LNCaP clone FGC (cell line): ENCODE data around the gene SLC25A34.

ENCODE experiments used
- DNase-seq: peaks from one replicate; pipeline ENCODE4 v3.0.0-alpha.2; 2011; ENCODE audit warnings: low read depth
- H3K4me3 ChIP-seq: 2 replicates; pipeline ENCODE4 v1.5.1; 2011; ENCODE audit warnings: mild to moderate bottlenecking, low read depth, low read length, control low read depth
- TF ChIP-seq, protein P1 (sequence below): IDR thresholded peaks from 2 replicates; pipeline ENCODE4 v1.5.1; 2012; ENCODE audit warnings: mild to moderate bottlenecking; ENCODE audit not compliant: control insufficient read depth, insufficient read depth; ENCODE audit errors: extremely low read depth

The SLC25A34 gene

DNA sequence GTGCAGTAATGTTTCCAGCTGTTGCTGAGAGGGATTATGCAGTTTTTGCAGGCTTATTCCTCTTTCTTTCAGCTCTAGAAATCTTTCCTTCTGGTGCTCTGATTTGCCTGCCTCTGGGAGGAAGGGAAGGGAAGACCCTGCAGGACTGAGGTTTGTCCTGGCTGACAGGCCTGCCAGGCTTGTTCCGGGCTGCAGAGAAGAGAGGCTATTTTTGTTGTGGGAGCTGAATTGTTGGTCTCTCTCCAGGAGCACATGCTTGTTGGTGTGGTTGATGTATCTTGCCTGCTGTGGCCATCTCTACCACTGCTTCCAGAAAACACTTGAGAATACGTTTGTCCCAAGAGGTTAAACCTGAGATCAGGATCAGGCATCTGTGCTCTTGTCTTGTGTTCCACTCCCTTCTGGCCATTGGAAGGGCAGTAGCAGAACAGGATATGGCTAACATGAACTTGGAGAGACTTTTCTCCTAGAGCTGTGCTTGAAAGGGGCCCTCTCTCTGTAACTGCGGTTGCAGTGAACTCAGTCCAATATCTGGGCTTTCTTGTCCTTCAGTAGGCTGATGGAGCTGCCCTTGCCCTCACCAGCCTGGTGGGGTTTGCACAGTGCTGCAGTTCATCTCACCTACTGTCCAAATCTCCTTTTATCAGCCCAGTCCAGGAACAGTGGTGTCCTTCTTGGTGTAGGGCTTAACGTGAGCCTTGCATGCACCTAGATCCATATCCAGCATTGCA is 21.5 kb upstream of the SLC25A34 start:
- no peak for DNase-seq
- H3K4me3 ChIP-seq: no peak overlapping the region
- TF ChIP-seq, protein P1, sequence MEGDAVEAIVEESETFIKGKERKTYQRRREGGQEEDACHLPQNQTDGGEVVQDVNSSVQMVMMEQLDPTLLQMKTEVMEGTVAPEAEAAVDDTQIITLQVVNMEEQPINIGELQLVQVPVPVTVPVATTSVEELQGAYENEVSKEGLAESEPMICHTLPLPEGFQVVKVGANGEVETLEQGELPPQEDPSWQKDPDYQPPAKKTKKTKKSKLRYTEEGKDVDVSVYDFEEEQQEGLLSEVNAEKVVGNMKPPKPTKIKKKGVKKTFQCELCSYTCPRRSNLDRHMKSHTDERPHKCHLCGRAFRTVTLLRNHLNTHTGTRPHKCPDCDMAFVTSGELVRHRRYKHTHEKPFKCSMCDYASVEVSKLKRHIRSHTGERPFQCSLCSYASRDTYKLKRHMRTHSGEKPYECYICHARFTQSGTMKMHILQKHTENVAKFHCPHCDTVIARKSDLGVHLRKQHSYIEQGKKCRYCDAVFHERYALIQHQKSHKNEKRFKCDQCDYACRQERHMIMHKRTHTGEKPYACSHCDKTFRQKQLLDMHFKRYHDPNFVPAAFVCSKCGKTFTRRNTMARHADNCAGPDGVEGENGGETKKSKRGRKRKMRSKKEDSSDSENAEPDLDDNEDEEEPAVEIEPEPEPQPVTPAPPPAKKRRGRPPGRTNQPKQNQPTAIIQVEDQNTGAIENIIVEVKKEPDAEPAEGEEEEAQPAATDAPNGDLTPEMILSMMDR: no peak

DNA sequence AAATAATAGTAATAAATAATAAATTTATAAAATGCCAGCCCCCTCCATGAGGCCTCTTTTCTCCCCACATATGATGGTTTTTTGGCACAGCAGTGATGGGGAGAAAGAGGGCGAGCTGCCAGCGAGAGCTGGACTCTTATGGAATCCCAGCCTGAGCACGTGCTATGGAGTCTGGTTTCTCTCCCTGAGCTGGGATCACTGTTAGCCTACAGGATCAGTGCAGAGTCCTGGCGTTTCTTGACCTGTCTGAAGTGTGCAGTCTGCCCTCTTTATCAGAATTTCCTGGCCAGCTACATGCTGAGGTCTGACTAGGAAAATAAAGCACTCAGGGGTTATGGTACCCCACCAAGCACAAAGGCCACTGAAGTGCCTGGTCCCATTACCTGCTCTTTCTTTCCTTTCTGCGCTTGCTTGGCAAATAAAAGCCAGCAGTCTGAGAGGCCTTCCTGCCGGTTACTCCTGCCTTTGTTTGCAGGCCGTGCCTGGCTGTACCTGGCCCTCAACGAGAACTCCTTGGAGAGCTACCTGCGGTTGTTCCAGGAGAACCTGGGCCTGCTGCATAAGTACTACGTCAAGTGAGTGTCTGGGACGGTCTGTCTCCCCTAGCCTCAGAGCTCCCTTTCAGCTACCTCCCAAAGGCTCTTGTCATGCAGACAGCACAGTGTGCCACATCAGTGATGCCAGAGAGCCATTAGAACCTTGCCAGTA is 18.5 kb upstream of the SLC25A34 start:
- no peak overlapping the region for H3K4me3 ChIP-seq
- TF ChIP-seq, protein P1: no peak
- DNase-seq: no peak

DNA sequence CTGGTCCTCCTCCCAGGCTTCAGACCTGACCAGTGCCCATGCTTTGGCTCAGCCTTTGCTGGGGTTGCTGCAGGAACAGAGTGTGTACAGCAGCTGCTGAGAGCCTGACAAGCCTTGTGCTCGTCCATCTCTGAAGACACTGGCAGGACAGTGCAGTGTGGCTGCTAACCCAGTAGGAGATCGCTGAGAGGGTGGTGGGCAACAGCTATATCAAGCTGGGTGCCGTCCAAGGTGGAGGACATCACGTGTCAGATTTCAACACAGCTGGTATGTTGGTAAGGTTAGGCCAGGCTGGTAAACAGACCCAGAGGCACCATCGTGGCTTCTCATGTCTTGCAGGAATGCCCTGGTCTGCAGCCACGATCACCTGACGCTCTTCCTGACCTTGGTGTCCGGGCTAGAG is 17.9 kb upstream of the SLC25A34 start:
- DNase-seq: no peak
- no peak overlapping the region for H3K4me3 ChIP-seq
- TF ChIP-seq, protein P1: no peak

DNA sequence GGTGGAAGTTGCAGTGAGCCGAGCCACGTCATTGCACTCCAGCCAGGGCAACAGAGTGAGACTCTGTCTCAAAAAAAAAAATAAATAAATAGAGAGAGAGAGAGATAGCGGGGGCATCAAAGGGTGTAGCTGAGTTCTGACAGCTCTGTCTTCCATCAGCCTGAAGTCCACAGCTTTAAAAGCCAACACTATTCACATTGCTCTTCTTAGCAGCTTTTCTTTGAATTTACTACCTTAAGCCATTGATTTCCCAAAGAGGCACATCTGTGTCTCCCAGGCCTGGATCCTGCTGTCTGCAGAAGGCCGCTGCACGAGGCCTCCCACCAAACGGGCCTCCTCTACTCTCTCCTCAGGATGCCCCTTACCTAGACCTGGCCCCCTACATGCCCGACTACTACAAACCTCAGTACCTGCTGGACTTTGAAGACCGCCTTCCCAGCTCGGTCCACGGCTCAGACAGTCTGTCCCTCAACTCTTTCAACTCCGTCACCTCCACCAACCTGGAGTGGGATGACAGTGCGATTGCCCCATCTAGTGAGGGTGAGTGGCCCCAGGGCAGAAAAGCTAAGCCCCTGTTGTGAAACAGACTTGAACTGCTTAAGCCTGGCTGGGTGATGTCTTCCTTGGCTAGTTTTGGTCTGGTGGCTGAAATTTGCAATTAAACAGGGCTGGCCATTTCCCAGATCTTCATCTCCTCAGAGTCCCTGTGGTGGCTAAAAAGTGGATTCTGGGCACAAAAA is 16.5 kb upstream of the SLC25A34 start:
- TF ChIP-seq, protein P1: no peak
- H3K4me3 ChIP-seq: no peak overlapping the region
- no peak for DNase-seq

DNA sequence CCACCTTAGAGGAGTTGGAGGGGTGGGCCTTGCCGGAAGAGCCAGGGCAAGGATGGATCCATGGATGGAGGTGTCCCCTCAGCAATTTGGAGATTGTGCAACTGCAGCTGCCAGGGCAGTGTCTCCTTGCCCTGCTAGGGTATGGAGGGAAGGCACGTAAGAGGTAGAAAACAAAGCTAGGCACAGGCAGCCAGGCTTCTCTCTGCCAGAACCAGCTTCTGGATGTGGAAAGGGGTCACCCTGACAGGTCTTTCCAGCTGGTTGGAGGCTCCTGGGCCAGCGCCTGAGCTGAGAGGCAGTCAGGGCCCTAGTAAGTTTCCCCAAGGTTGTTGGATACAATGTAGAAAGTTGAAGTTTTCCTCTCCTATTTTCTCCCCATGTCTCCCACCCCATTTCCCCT is 15.2 kb upstream of the SLC25A34 start:
- DNase-seq: no peak
- H3K4me3 ChIP-seq: no peak overlapping the region
- TF ChIP-seq, protein P1: no peak

DNA sequence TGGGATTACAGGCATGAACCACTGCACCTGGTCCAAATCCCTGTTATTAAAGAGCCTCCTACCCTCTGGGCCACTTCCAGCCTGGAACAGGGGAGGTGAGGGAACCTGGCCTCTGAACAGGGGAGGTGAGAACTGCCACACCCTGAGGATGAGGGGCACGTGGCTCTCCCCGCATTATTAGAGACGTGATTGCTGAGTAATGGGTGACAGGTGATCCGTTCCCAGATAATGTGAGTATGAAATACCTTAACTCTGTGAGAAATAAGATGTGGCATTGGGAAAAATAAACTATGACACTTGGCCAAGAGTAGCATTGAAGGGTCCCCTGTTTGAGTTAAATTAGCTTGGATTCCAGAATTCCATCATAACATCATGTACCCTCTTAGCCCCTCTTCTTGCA is 13.6 kb upstream of the SLC25A34 start:
- H3K4me3 ChIP-seq: no peak overlapping the region
- no peak for DNase-seq
- TF ChIP-seq, protein P1: no peak
